ENCODE data around the gene GALNT6. TPM values are rescaled to one million over a fixed set of nuclear protein-coding genes. Genes with fewer than 3 reads are reported as not detected.

The GALNT6 gene
- total RNA-seq, 1 experiment from 2014 or later: 9.8 TPM

GRCh38 chr12:51330186-51330585 lies 61.0 kb downstream of the GALNT6 start:
- Histone ChIP-seq H2BK120ac (ENCODE audit: low read depth, low read length, poor library complexity, severe bottlenecking) (no peak overlapping the region), H3K9me3 (ENCODE audit: control insufficient read depth, low read depth, low read length) (no peaks in the 10 kb centered on the region), H4K20me1 (ENCODE audit: control insufficient read depth, insufficient read depth, insufficient read length) (no peaks in the 10 kb centered on the region), H3K14ac (ENCODE audit: insufficient read depth, low read length) (no peak overlapping the region), H3K56ac (ENCODE audit: insufficient read length, low read depth, low read length) (no peak overlapping the region), H3K27ac (ENCODE audit: insufficient read length, low read depth, low read length) (no peak overlapping the region), H3K4me1 (ENCODE audit: insufficient read depth, low read length) (no peaks in the 10 kb centered on the region), H3K4me2 (ENCODE audit: insufficient read depth, insufficient read length, low read length) (no peak overlapping the region), H2BK20ac (ENCODE audit: low read depth, low read length, poor library complexity, severe bottlenecking) (no peak overlapping the region), H3T11ph (ENCODE audit: low read length) (no peak overlapping the region), H3K9ac (ENCODE audit: extremely low read depth, insufficient read length, low read length) (no peak overlapping the region), H3K23me2 (ENCODE audit: insufficient read length, low read depth, low read length, poor library complexity, severe bottlenecking) (no peaks in the 10 kb centered on the region), H3K79me2 (ENCODE audit: insufficient read depth, low read length) (no peaks in the 10 kb centered on the region), H2BK15ac (ENCODE audit: low read depth, low read length) (no peak overlapping the region), H3K27me3 (ENCODE audit: insufficient read depth, low read length) (no peaks in the 10 kb centered on the region), H2AK5ac (ENCODE audit: insufficient read length, low read length) (no peak overlapping the region), H3K4ac (ENCODE audit: low read depth, low read length) (no peak overlapping the region), H3K79me1 (ENCODE audit: insufficient read depth, low read depth, low read length, poor library complexity, severe bottlenecking) (no peaks in the 10 kb centered on the region), H3K18ac (ENCODE audit: insufficient read length, low read depth, low read length) (no peak overlapping the region), H3K23ac (ENCODE audit: insufficient read length, low read depth, low read length) (no peak overlapping the region), H4K91ac (ENCODE audit: insufficient read length, low read depth, low read length) (no peak overlapping the region), H4K8ac (replicated peaks; ENCODE audit: insufficient read length, low read depth, low read length) (no peak overlapping the region), H2AFZ (ENCODE audit: low read length) (no peak overlapping the region), H2BK5ac (ENCODE audit: insufficient read length, low read length) (no peak overlapping the region), H2BK12ac (ENCODE audit: insufficient read length, low read depth, low read length) (no peak overlapping the region), H4K5ac (ENCODE audit: insufficient read length, low read depth, low read length) (no peak overlapping the region)
- peaks cover 10 to 11% of the 10 kb centered on the region in 2 experiments for H3K4me1 Mint-ChIP-seq
- no peaks in the 10 kb centered on the region; the same call in none of the 2 replicates for H3K27me3 Mint-ChIP-seq (ENCODE audit: low read depth)
- H3K4me3 Mint-ChIP-seq: no peak overlapping the region
- no peak for DNase-seq
- no peaks in the 10 kb centered on the region for H3K36me3 Mint-ChIP-seq (ENCODE audit: insufficient read depth in 1 of 3, low read depth in 3 of 3)
- H3K9me3 Mint-ChIP-seq: no peaks in the 10 kb centered on the region
- TF ChIP-seq CTCF (conservative IDR thresholded peaks at IDR 0.05): no peak
- no peak overlapping the region for H3K27ac Mint-ChIP-seq

Data from H9 (cell line).